Activated CD8-positive, alpha-beta memory T cell treated with anti-CD3 and anti-CD28 coated beads, Interleukin-2, amount 10 ng/mL, durations not matched to agents 7 days and 5 days (primary cell): ENCODE results near the gene OR4M2. TPM values are rescaled to one million over a fixed set of nuclear protein-coding genes. Genes with fewer than 3 reads are reported as not detected.
A peak's percentile ranks its signal among the peaks of the same experiment; 100 is the strongest.
"Not testable (repeated sequence)": the region's sequence is repeated elsewhere in the genome, so short reads cannot be mapped to it uniquely, and the experiment has no call there.

ENCODE experiments used
- ATAC-seq: fragments of 150-1000 bp; cut with Tn5 transposase; one replicate; pipeline ENCODE4 v1.10.0; 2021; ENCODE audit warnings: moderate library complexity
- CTCF ChIA-PET: fragments of 350-600 bp; sonication (Branson Sonifier 250); formaldehyde crosslinking; loops from one replicate; lab custom pipeline; 2021; ENCODE audit warnings: antibody characterized with exemption; lab: Charles Lee
- DNase-seq: peaks from one replicate; pipeline ENCODE4 v3.0.0-alpha.2; 2020
- H3K27ac Mint-ChIP-seq: one replicate; pipeline ENCODE4 v1.8.0; 2021; ENCODE audit warnings: mild to moderate bottlenecking, mixed read lengths
- H3K27me3 Mint-ChIP-seq: one replicate; pipeline ENCODE4 v1.8.0; 2021; ENCODE audit warnings: mixed read lengths
- H3K36me3 Mint-ChIP-seq: one replicate; pipeline ENCODE4 v1.8.0; 2021; ENCODE audit warnings: mild to moderate bottlenecking, mixed read lengths
- H3K4me1 Mint-ChIP-seq: one replicate; pipeline ENCODE4 v1.8.0; 2021; ENCODE audit warnings: mixed read lengths
- H3K4me3 Mint-ChIP-seq: one replicate; pipeline ENCODE4 v1.8.0; 2021; ENCODE audit warnings: mild to moderate bottlenecking, moderate library complexity, mixed read lengths
- H3K9me3 Mint-ChIP-seq: one replicate; pipeline ENCODE4 v1.8.0; 2022; ENCODE audit warnings: low read depth, mixed read lengths
- total RNA-seq, 2 experiments: library from RNA; stranded (reverse); gene quantifications; one replicate each; pipeline ENCODE4 v1.2.3, GENCODE V29; 2021

The OR4M2 gene
- total RNA-seq, result not detected

GRCh38 chr15:22080227-22080626, at the start of gene OR4M2:
TSS of gene OR4M2 (plus strand) at chr15:22080527. CDS start at chr15:22080625, 98 bp downstream.
- CTCF ChIA-PET, H3K27me3 Mint-ChIP-seq, H3K9me3 Mint-ChIP-seq, H3K4me3 Mint-ChIP-seq, H3K27ac Mint-ChIP-seq, ATAC-seq, H3K4me1 Mint-ChIP-seq, H3K36me3 Mint-ChIP-seq, DNase-seq: not testable (repeated sequence)

GRCh38 chr15:22069267-22069666, 11.1 kb upstream of the OR4M2 start:
- CTCF ChIA-PET, H3K27me3 Mint-ChIP-seq, H3K36me3 Mint-ChIP-seq, DNase-seq, H3K9me3 Mint-ChIP-seq, H3K4me3 Mint-ChIP-seq, ATAC-seq, H3K27ac Mint-ChIP-seq, H3K4me1 Mint-ChIP-seq: not testable (repeated sequence)

GRCh38 chr15:22081386-22081785, 1.1 kb downstream of the OR4M2 start:
- H3K36me3 Mint-ChIP-seq, H3K4me3 Mint-ChIP-seq, H3K4me1 Mint-ChIP-seq, ATAC-seq, H3K27ac Mint-ChIP-seq, H3K9me3 Mint-ChIP-seq, H3K27me3 Mint-ChIP-seq, DNase-seq, CTCF ChIA-PET: not testable (repeated sequence)

- H3K4me3 Mint-ChIP-seq, H3K27ac Mint-ChIP-seq, H3K4me1 Mint-ChIP-seq, H3K9me3 Mint-ChIP-seq, CTCF ChIA-PET, H3K27me3 Mint-ChIP-seq, DNase-seq, H3K36me3 Mint-ChIP-seq: not testable (repeated sequence)
- ATAC-seq, result peak; percentile 61
These were observed 18.4 kb downstream of the OR4M2 start for GRCh38 chr15:22098616-22099253.

GRCh38 chr15:22099289-22099891, 19.1 kb downstream of the OR4M2 start:
- H3K27me3 Mint-ChIP-seq, H3K36me3 Mint-ChIP-seq, H3K4me3 Mint-ChIP-seq, H3K27ac Mint-ChIP-seq, H3K9me3 Mint-ChIP-seq, DNase-seq, H3K4me1 Mint-ChIP-seq, CTCF ChIA-PET: not testable (repeated sequence)
- ATAC-seq, result peak; percentile 90

- ATAC-seq, DNase-seq, H3K27ac Mint-ChIP-seq, CTCF ChIA-PET, H3K4me1 Mint-ChIP-seq, H3K27me3 Mint-ChIP-seq, H3K36me3 Mint-ChIP-seq, H3K4me3 Mint-ChIP-seq, H3K9me3 Mint-ChIP-seq: not testable (repeated sequence)
These were observed 41.7 kb downstream of the OR4M2 start for GRCh38 chr15:22122033-22122432.

Other genes with a start within 250 kb of the OR4M2 start
- not detected for gene POTEB, start 202.8 kb upstream of the OR4M2 start, total RNA-seq